HEK293T (cell line): ENCODE results near the gene LGALSL.

Experiments
- CTCF ChIA-PET: fragments of 350-600 bp; formaldehyde crosslinking; extraction: SDS; loops from one replicate; lab custom pipeline; 2021; ENCODE audit warnings: antibody characterized with exemption, inconsistent platforms; lab: Yijun Ruan, JAX
- POLR2A ChIA-PET: fragments of 350-600 bp; formaldehyde crosslinking; extraction: SDS; loops from one replicate; lab custom pipeline; 2020; ENCODE audit warnings: antibody characterized with exemption, inconsistent platforms; lab: Yijun Ruan, JAX
- DNase-seq: peaks from one replicate; pipeline ENCODE4 v3.0.0; 2012; ENCODE audit warnings: mixed read lengths; ENCODE audit errors: extremely low spot score
- ARNT ChIP-seq: fragments of 450-650 bp; IDR thresholded peaks from 2 replicates; pipeline ENCODE4 v1.6.1; 2017; ENCODE audit warnings: mild to moderate bottlenecking
- BHLHE40 ChIP-seq: fragments of 450-650 bp; IDR thresholded peaks from 2 replicates; pipeline ENCODE4 v1.6.1; 2016; ENCODE audit warnings: mild to moderate bottlenecking, moderate library complexity, borderline replicate concordance
- CTBP1 ChIP-seq: fragments of 450-650 bp; IDR thresholded peaks from 2 replicates; pipeline ENCODE4 v1.6.1; 2016; ENCODE audit warnings: borderline replicate concordance
- ELF4 ChIP-seq: fragments of 450-650 bp; IDR thresholded peaks from 2 replicates; pipeline ENCODE4 v1.6.1; 2017; ENCODE audit warnings: antibody characterized with exemption
- FOXA1 ChIP-seq: fragments of 450-650 bp; IDR thresholded peaks from 2 replicates; pipeline ENCODE4 v1.6.1; 2016; ENCODE audit warnings: mild to moderate bottlenecking
- FOXK2 ChIP-seq: fragments of 450-650 bp; IDR thresholded peaks from 2 replicates; pipeline ENCODE4 v1.6.1; 2016; ENCODE audit warnings: mild to moderate bottlenecking
- FOXM1 ChIP-seq: fragments of 450-650 bp; IDR thresholded peaks from 2 replicates; pipeline ENCODE4 v1.6.1; 2017; ENCODE audit warnings: mild to moderate bottlenecking, borderline replicate concordance
- HDGF ChIP-seq: fragments of 450-650 bp; IDR thresholded peaks from 2 replicates; pipeline ENCODE4 v1.6.1; 2017; ENCODE audit warnings: antibody characterized with exemption, borderline replicate concordance
- L3MBTL2 ChIP-seq: fragments of 450-650 bp; conservative IDR thresholded peaks from 2 replicates; pipeline ENCODE4 v1.6.1; 2016; ENCODE audit warnings: mild to moderate bottlenecking
- LEF1 ChIP-seq: fragments of 450-650 bp; IDR thresholded peaks from 2 replicates; pipeline ENCODE4 v1.6.1; 2017; ENCODE audit warnings: mild to moderate bottlenecking, borderline replicate concordance
- NFRKB ChIP-seq: fragments of 450-650 bp; IDR thresholded peaks from 2 replicates; pipeline ENCODE4 v1.6.1; 2016; ENCODE audit warnings: mild to moderate bottlenecking, moderate library complexity
- PKNOX1 ChIP-seq: fragments of 450-650 bp; IDR thresholded peaks from 2 replicates; pipeline ENCODE4 v1.6.1; 2016
- SP1 ChIP-seq: fragments of 450-650 bp; IDR thresholded peaks from 2 replicates; pipeline ENCODE4 v1.6.1; 2017
- SUZ12 ChIP-seq: fragments of 450-650 bp; IDR thresholded peaks from 2 replicates; pipeline ENCODE4 v1.6.1; 2016; ENCODE audit warnings: mild to moderate bottlenecking
- TARDBP ChIP-seq: fragments of 450-650 bp; IDR thresholded peaks from 2 replicates; pipeline ENCODE4 v1.6.1; 2016
- ZNF384 ChIP-seq: fragments of 450-650 bp; IDR thresholded peaks from 2 replicates; pipeline ENCODE4 v1.6.1; 2016

The LGALSL gene

DNA sequence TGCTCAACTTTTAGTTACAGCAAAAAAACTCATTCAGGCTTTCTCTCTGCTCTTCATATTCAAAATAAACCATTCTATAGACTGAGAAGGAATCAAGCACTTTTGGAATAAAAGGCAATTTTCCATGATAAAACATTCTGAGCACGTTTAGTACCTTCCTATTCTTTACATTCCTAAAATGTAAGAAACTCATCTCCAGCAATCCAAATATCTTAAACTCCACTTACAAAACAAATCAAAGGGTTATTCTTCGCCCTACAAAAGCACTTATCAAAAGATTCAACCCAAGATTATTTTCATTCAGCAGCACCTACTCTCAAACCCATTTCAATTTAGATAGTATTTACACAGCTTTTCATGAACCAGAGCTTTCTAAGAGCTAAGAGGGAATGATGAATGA, 2.9 kb upstream of the LGALSL start:
- POLR2A ChIA-PET = no interaction called here
- TF ChIP-seq BHLHE40 (no peak), CTBP1 (no peak), ZNF384 (no peak), L3MBTL2 (no peak), FOXA1 (no peak), FOXM1 (no peak), HDGF (no peak), LEF1 (no peak), SUZ12 (no peak), SP1 (no peak), PKNOX1 (no peak), FOXK2 (no peak)
- CTCF ChIA-PET = no interaction called here
- no peak for DNase-seq

- peak; percentile 77 for DNase-seq
- POLR2A ChIA-PET = interaction anchor here (0.7 to 1.5 kb wide), 6 partner anchors 13 to 95 kb away, joined by 3 read pairs; no protein-coding TSS in a partner anchor
- TF ChIP-seq FOXM1 = no peak
- CTCF ChIA-PET = no interaction called here
Observed at GRCh38 chr2:64454386-64455332, 697 bp downstream of the LGALSL start.

DNA sequence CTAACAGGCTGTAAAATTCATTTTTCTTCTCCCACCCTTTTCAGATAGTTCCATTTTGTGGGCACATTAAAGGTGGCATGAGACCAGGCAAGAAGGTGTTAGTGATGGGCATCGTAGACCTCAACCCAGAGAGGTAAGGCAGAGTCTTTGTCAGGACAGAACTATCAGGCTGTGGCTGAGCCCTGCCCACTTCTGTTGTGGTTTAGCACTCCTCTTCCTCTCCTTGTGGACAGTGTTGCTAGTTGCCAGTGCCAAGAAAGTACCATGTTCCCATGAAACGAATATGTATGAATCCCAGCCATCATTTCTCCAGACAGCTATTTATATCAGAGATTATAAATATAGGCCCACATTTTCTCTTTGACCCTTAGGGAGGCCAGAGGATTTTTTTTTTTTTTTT, 1.6 kb downstream of the LGALSL start:
- CTCF ChIA-PET = no interaction called here
- peak; percentile 25 for DNase-seq
- POLR2A ChIA-PET = interaction anchor here (1.0 kb wide), 1 partner anchor 12 kb away, joined by 3 read pairs; no protein-coding TSS in a partner anchor
- TF ChIP-seq BHLHE40 (no peak), SUZ12 (no peak), FOXK2 (no peak), L3MBTL2 (no peak), SP1 (no peak), HDGF (no peak), ELF4 (no peak), NFRKB (no peak), TARDBP (no peak), LEF1 (no peak), CTBP1 (no peak), ZNF384 (no peak), PKNOX1 (no peak), ARNT (no peak), FOXA1 (no peak), FOXM1 (no peak)

DNA sequence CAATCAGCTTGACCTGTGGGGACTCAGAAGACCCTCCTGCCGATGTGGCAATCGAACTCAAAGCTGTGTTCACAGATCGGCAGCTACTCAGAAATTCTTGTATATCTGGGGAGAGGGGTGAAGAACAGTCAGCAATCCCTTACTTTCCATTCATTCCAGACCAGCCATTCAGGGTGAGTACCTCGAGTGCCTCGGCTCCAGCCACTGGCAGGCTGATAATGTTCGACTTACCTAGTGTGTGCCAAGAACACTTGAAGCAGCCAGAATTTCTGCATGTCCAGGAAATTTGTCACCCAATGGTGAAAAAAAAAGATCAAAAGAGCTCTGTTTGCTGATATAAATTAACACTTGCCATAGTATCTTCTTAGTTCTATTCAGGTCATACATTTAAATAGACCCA, 2.3 kb downstream of the LGALSL start:
- no peak for TF ChIP-seq L3MBTL2
- TF ChIP-seq ARNT = no peak
- no peak for TF ChIP-seq PKNOX1
- TF ChIP-seq ZNF384 = no peak
- no peak for TF ChIP-seq NFRKB
- DNase-seq = no peak
- ChIA-PET POLR2A (no interaction called here), CTCF (interaction anchor here (0.5 to 1.1 kb wide), 2 partner anchors 66 to 460 kb away, joined by 3 read pairs; no protein-coding TSS in a partner anchor)

DNA sequence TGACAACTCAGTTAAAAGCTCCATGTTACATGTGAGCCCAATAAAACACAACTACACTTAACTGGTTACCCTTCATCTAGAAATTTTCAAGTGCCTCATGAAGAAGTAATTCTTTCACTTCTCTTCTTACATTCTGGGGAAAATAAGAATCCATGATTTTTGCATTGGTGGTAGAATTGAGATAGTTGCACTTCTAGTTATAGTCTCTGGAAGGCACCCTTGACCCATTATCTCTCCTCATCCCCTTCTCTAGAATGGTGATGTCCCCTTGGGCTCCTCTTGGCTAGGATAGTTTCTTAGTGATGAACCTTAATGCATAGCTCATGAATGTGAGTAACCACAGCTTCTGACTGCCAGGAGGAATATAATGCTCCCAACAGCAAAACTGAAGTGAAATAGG, 3.6 kb downstream of the LGALSL start:
- ChIA-PET CTCF (interaction anchor here (0.6 to 0.7 kb wide), 3 partner anchors 14 to 751 kb away, joined by 3 to 12 read pairs (median 4); no protein-coding TSS in a partner anchor), POLR2A (no interaction called here)
- DNase-seq = no peak
- TF ChIP-seq SUZ12 (no peak), CTBP1 (no peak), SP1 (no peak), BHLHE40 (no peak), TARDBP (no peak), FOXA1 (no peak), LEF1 (no peak), FOXM1 (no peak), HDGF (no peak)

DNA sequence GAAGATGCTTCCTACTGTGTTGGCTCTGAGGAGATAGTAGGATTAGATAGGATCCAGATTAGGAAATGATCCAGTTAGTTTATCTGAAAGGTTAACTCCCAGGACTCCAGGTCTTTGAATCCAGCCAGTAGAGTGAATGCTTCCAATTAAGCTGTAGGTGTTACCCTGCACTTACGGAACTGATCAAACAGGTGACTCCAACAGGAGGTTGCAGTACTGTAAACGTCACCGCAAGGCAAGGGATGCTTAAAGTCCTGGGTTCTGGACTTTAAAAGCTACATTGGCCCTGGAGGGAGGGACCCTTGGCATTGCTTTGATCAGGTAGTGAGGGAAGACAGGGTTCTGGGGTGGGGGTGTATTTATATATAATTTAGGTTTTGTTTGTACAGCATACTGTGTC, 5.6 kb downstream of the LGALSL start:
- CTCF ChIA-PET = no interaction called here
- TF ChIP-seq PKNOX1 = no peak
- no peak for DNase-seq
- POLR2A ChIA-PET = interaction anchor here (1.3 kb wide), 1 partner anchor 60 kb away, joined by 3 read pairs; no protein-coding TSS in a partner anchor
